ENCODE measurements around the gene CFAP300.
A peak's percentile ranks its signal among the peaks of the same experiment; 100 is the strongest.

The CFAP300 gene

GRCh38 chr11:102047305-102047924 is at the start of gene CFAP300:
Gene CFAP300, plus strand, starts transcription at chr11:102047437. Its CDS starts 34 bp downstream, at chr11:102047471.
- peak; percentile 96 for DNase-seq (ENCODE audit: low spot score)

GRCh38 chr11:102001657-102002338 is 45.4 kb upstream of the CFAP300 start:
- DNase-seq (ENCODE audit: low spot score) = no peak

GRCh38 chr11:102004220-102004619 is 43.0 kb upstream of the CFAP300 start:
- no peak for DNase-seq (ENCODE audit: low spot score)

DNA sequence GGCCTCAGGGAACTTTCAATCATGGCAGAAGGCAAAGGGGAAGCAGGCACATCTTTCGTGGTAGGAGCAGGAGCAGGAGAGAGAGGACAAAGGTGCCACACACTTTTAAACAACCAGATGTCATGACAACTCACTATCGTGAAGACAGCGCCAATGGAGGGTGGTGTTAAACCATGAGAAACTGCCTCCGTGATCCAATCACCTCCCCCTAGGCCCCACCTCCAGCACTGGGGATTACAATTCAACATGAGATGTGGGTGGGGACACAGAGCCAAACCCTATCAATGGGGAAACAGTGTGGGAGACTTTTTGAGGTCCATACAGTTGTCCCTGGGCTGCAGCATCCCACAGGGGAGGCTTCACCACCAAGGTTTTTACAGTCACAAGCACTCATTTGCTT is 41.9 kb upstream of the CFAP300 start:
- no peak for DNase-seq (ENCODE audit: low spot score)

DNA sequence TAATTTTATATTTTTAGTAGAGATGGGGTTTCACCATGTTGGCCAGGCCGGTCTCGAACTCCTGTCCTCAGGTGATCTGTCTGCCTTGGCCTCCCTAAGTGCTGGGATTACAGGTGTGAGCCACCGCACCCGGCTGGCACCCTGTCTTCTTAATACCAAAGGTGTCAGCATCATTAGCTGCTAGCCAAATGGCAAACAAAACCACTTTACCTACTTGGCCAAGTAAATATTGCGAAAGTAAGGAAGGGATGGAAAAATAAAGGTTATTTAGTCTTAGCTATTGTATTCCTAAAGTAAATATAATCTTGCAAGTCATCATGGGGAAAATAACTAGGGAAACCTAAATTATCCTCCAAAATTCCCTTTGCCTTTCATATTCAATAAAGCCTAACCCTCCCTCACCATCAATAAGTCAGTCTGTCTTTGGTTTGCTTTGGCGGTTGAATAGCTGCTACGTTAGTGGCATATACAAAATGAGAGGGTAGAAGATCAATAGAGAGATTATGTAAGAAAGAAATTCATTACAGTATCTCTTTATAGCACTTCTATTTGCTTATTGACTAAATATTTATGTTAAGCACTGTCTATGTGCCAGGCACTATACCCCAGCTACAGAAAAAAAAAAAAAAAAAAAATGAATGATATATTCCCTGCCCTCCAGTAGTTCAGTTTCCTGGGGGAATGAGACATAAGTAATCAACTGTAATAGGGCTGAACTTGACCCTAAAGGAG is 40.2 kb upstream of the CFAP300 start:
- no peak for DNase-seq (ENCODE audit: low spot score)

DNA sequence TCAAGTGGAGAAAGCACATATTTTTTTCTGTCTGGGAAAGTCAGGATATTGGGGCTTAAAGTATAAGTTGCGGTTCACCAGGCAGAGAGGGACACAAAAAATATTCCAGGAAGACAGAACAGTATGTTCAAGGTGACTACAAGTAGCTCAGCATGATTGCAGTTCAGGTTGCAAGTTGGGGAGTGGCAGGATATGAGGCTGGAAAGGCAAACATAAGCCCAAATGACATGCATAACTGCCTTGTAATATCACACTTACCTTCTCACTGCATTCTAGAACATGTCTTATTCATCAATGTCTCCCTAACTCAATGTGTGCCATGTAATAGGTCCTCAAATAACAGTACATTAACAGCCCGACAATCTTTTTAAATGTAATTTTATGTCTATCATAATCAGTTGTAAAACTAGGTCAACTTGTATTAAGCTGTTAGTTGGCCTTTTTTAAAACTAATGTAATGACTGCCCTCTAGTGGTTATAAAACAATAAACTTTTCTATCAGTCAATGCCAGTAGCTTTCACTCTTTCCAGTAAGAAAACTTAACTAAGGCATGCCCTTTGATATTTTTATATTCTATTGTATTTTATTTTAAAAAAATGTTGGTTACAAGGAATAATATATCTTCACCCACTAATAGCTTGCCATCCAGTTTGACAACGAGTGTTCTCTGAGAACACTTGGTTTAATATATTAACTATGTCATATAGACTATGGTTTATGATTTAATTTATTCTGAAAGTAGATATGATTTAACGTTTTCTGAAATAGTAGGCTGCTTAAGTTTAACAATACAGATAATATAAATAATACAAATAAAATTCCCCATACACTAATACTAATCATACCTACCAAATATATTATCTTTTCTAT is 39.4 kb upstream of the CFAP300 start:
- DNase-seq (ENCODE audit: low spot score) = peak; percentile 60

DNA sequence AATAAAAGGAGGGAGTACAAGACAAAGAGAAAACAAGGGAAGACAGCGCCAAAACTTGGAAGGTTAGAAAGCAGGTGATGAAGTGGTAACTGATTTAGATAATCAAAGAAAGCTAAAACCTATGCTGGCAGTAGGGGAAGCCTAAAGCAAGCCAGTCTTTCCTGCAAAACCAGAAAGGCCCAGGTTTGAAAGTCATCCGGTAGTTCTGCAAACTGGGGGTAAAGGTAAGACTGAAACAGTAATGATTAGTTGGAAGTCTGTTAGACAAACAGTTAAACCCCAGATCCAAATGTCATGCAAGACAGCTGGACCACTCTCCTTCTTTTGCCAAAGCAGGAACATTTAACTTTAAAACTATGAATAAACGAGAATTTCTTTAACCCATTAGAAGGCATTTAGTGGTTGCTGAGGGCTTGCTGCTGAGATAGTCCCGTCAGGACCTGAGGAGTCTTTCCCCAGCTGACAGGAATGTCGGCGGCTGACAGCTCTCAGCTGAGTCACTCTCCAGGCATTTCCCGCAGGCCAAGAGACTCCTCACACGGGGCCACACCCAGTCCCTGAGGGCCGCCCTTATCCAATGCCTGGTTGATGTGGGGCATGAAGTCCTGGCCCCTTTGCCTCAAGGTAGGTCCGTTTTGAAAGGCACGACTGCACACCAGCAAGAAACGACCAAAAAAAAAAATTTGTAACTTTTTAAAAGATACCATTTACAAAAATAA is 36.3 kb upstream of the CFAP300 start:
- DNase-seq (ENCODE audit: low spot score) = peak; percentile 95

DNA sequence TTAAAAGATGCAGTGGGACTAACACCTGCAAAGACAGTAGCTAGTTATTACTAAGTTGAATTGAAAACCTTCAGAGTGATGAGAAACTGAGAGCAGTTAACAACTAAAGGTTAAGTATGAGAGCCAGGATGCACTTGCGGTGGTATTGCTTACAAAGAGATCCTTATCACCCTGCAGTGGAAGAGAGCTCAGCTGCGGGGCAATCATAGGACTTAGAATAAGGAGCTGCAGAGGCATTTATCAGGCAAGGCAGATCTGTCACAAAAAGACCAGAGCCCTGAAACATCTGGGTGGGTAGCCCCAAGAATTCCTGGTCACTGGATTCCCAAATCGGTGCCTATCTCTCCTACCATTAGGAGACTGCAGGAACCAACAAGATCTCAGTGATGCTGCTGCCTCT is 34.3 kb upstream of the CFAP300 start:
- DNase-seq (ENCODE audit: low spot score) = no peak

DNA sequence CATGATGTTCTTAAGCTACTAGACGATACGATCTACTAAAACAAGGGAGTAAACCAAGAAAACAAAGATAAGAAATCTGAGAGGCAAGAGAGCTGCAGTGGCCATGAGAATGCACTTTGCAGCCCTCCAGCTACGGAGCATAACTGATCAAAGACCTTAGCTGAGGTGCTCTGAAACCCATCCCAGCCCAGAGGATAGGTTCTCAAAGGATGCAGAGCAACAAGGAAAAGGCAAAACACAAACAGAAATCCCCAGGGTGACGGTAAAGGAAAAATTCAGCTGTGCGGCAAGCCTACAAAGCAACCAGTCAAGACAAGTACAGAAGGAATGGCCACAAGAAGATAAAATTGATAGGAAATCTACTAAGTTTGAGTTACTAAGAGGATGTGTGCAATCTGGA is 32.5 kb upstream of the CFAP300 start:
- DNase-seq (ENCODE audit: low spot score) = no peak

GRCh38 chr11:102017026-102017425 is 30.2 kb upstream of the CFAP300 start:
- no peak for DNase-seq (ENCODE audit: low spot score)

DNA sequence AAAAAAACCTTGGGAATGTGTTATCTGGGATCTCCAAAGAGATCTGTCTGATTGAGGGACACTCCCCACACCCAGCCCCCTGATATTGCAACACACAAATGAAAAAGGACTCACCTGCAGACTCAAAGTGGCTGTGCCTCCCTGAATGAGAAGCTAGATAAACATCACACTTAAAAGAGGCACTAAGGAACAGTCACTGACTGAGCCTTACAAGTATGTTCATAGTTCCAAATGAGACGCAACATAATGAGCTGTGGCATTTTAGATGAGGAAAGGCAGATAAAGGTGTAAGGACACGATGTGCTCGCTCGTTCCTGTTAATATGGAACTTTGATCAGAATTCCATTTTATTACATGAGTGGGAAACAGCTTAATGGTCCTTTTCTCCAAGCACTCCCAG is 21.0 kb upstream of the CFAP300 start:
- DNase-seq (ENCODE audit: low spot score) = no peak

- DNase-seq (ENCODE audit: low spot score) = no peak
Observed at GRCh38 chr11:102026959-102027358, 20.3 kb upstream of the CFAP300 start.

- no peak for DNase-seq (ENCODE audit: low spot score)
Observed at GRCh38 chr11:102036757-102037156, 10.5 kb upstream of the CFAP300 start.

- DNase-seq (ENCODE audit: low spot score) = no peak
Observed at GRCh38 chr11:102046841-102047240, 396 bp upstream of the CFAP300 start.

- DNase-seq (ENCODE audit: low spot score) = no peak
Observed at GRCh38 chr11:102050927-102051575, 3.8 kb downstream of the CFAP300 start.

- DNase-seq (ENCODE audit: low spot score) = no peak
Observed at GRCh38 chr11:102061276-102061675, 14.0 kb downstream of the CFAP300 start.

DNA sequence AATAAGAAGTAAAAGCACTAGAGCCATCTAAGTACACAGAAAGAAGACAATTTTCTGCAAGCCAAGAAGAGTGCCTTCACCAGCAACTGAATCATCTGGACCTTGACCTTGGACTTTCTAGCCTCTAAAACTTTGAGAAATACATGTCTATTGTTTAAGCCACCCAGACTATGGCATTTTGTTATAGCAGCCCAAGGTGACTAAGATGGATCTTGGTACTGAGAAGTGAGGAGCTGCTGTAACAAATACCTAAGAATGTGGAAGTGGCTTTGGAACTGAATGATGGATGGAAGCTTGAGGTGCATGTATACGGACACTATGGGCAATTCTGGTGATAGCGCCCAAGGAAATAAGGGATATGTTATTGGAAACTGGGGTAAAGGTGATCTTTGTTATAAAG is 14.9 kb downstream of the CFAP300 start:
- no peak for DNase-seq (ENCODE audit: low spot score)

GRCh38 chr11:102064316-102064715 is 17.1 kb downstream of the CFAP300 start:
- DNase-seq (ENCODE audit: low spot score) = no peak

- DNase-seq (ENCODE audit: low spot score) = no peak
Observed at GRCh38 chr11:102070766-102071165, 23.5 kb downstream of the CFAP300 start.

DNA sequence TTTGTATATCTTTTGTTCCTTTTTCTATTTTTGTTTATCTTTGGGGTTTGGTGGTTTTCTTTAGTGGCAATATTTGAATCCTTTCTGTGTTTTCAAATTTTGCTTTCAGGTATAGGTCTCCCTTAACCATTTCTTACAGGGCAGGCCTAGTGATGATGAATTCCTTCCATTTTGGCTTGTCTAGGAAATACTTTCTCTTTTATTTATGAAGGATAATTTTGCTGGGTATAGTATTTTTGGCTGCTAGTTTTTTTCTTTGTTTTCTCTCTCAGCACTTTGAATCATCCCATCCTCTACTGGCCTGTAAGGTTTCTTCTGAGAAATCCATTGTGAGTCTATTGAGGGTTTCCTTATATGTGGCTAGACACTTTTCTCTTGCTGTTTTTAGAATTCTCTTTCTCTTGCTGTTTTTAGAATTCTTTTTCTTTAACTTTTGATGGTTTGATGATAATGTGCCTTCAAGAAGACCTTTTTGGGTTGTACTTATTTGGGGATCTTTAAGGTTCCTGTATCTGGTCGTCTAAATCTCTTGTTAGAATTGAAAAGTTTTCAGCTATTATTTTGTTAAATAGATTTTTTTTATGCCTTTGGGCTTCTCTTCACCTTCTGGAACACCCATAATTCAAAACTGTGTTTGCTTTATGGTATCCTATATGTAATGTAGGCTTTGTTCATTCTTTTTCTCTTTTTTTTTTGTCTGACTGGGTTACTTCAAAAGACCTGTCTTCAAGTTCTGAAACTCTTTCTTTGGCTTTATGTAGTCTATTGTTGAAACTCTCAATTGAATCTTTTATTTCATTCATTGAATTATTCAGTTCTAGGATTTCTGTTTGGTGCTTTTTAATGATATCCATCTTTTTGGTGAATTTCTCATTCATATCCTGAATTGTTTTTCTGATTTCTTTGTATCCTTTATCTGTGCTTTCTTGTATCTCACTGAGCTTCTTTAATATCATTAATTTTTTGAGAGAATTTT is 24.5 kb downstream of the CFAP300 start:
- DNase-seq (ENCODE audit: low spot score) = no peak

All from GM03348 (cell line).